Stimulated activated CD4-positive, alpha-beta T cell treated with anti-CD3 and anti-CD28 coated beads, Interleukin-12 subunit alpha, Interleukin-12 subunit beta, amount 100 ng/mL, for 24 hours (primary cell): ENCODE measurements around the gene RNF121.
"Not testable (repeated sequence)": the region's sequence is repeated elsewhere in the genome, so short reads cannot be mapped to it uniquely, and the experiment has no call there.

Source experiments
- DNase-seq, 2 experiments: peaks; one replicate each; pipeline ENCODE4 v3.0.0-alpha.2; 2020; ENCODE audit warnings: low read depth in 2 of 2

Gene RNF121

GRCh38 chr11:71928737-71929443, at the start of gene RNF121:
Gene RNF121, plus strand, starts transcription at chr11:71929046. Its CDS starts 16 bp downstream, at chr11:71929062.
- peak; percentile 95 to 99 for DNase-seq

- not testable (repeated sequence) for DNase-seq
These were observed 43.0 kb upstream of the RNF121 start for GRCh38 chr11:71885806-71886205.

- not testable (repeated sequence) for DNase-seq
These were observed 40.4 kb upstream of the RNF121 start for GRCh38 chr11:71888335-71889010.

- DNase-seq = not testable (repeated sequence)
These were observed 39.5 kb upstream of the RNF121 start for GRCh38 chr11:71889181-71889872.

GRCh38 chr11:71895961-71896360, 32.9 kb upstream of the RNF121 start:
- DNase-seq = no peak

GRCh38 chr11:71901137-71901536, 27.7 kb upstream of the RNF121 start:
- not testable (repeated sequence) for DNase-seq

GRCh38 chr11:71908218-71908617, 20.6 kb upstream of the RNF121 start:
- no peak for DNase-seq

- not testable (repeated sequence) for DNase-seq
These were observed 18.1 kb upstream of the RNF121 start for GRCh38 chr11:71910775-71911174.

- peak; percentile 54 to 77 for DNase-seq
These were observed 17.4 kb upstream of the RNF121 start for GRCh38 chr11:71911321-71911985.

- not testable (repeated sequence) for DNase-seq
These were observed 16.9 kb upstream of the RNF121 start for GRCh38 chr11:71911986-71912340.

- DNase-seq = no peak
These were observed 14.9 kb upstream of the RNF121 start for GRCh38 chr11:71913756-71914526.

GRCh38 chr11:71914617-71915189, 14.1 kb upstream of the RNF121 start:
- DNase-seq = no peak

GRCh38 chr11:71917646-71918140, 11.2 kb upstream of the RNF121 start:
- no peak for DNase-seq

- DNase-seq = peak; percentile 40 to 54
These were observed 768 bp upstream of the RNF121 start, which contains the start of gene XNDC1N for GRCh38 chr11:71927820-71928736. Gene XNDC1N, minus strand, starts transcription at chr11:71928594. Its CDS starts 5,241 bp downstream, at chr11:71923353.

GRCh38 chr11:71929491-71929890, 645 bp downstream of the RNF121 start:
- DNase-seq = no peak

GRCh38 chr11:71930556-71931244, 1.9 kb downstream of the RNF121 start:
- peak in 1 of 2 experiments; percentile 14 for DNase-seq

- no peak for DNase-seq
These were observed 2.4 kb downstream of the RNF121 start for GRCh38 chr11:71931245-71931602.

- DNase-seq = no peak
These were observed 4.5 kb downstream of the RNF121 start for GRCh38 chr11:71933141-71933933.
